Osteoblast (primary cell): ENCODE data around the gene JAG2. TPM values are rescaled to one million over a fixed set of nuclear protein-coding genes. Genes with fewer than 3 reads are reported as not detected.

Source experiments
- DNase-seq: peaks from one replicate; pipeline ENCODE4 v3.0.0; 2011; ENCODE audit warnings: low spot score, mixed read lengths; ENCODE audit not compliant: insufficient read length; ENCODE audit errors: missing footprints
- H2AFZ ChIP-seq: 2 replicates; pipeline ENCODE4 v1.6.0; 2011; ENCODE audit warnings: mild to moderate bottlenecking, low read length
- H3K27ac ChIP-seq: 2 replicates; pipeline ENCODE4 v1.5.1; 2011; ENCODE audit warnings: mild to moderate bottlenecking, low read depth, low read length, moderate library complexity
- H3K27me3 ChIP-seq: 2 replicates; pipeline ENCODE4 v1.6.0; 2012; ENCODE audit warnings: mild to moderate bottlenecking, control low read depth, inconsistent platforms, low read length, moderate library complexity; ENCODE audit not compliant: insufficient read depth
- H3K36me3 ChIP-seq: 2 replicates; pipeline ENCODE4 v1.5.1; 2011; ENCODE audit warnings: mild to moderate bottlenecking, low read length, control low read depth, moderate library complexity; ENCODE audit not compliant: insufficient read depth
- H3K4me1 ChIP-seq: 2 replicates; pipeline ENCODE4 v1.5.1; 2011; ENCODE audit warnings: mild to moderate bottlenecking, low read length, control low read depth, moderate library complexity; ENCODE audit not compliant: insufficient read depth
- H3K4me2 ChIP-seq: 2 replicates; pipeline ENCODE4 v1.6.0; 2011; ENCODE audit warnings: mild to moderate bottlenecking, low read length; ENCODE audit not compliant: insufficient read depth
- H3K4me3 ChIP-seq: fragments of 200-600 bp; sonication (generic); 3 replicates; pipeline ENCODE4 v1.5.1; 2012; ENCODE audit warnings: mild to moderate bottlenecking, low read length, inconsistent platforms; ENCODE audit not compliant: insufficient read depth
- H3K79me2 ChIP-seq: 2 replicates; pipeline ENCODE4 v1.6.0; 2012; ENCODE audit warnings: mild to moderate bottlenecking, low read length, control low read depth, inconsistent platforms; ENCODE audit not compliant: insufficient read depth
- H3K9me3 ChIP-seq: 2 replicates; pipeline ENCODE4 v1.5.1; 2011; ENCODE audit warnings: low read depth, low read length, control low read depth
- H4K20me1 ChIP-seq: 2 replicates; pipeline ENCODE4 v1.6.0; 2012; ENCODE audit warnings: mild to moderate bottlenecking, low read length, control low read depth; ENCODE audit not compliant: insufficient read depth
- total RNA-seq: library from RNA; depleted of rRNA; stranded (reverse); fragments of >200 nt; gene quantifications from 2 replicates; pipeline ENCODE4 v1.2.3, GENCODE V29; 2012
- TF ChIP-seq, protein P1 (sequence below): IDR thresholded peaks from 2 replicates; pipeline ENCODE4 v1.5.1; 2011; ENCODE audit warnings: mild to moderate bottlenecking, low read depth, low read length, moderate library complexity; ENCODE audit errors: extremely low read depth

JAG2 gene
- 1.8 and 3.3 TPM in 2 replicates for total RNA-seq

DNA sequence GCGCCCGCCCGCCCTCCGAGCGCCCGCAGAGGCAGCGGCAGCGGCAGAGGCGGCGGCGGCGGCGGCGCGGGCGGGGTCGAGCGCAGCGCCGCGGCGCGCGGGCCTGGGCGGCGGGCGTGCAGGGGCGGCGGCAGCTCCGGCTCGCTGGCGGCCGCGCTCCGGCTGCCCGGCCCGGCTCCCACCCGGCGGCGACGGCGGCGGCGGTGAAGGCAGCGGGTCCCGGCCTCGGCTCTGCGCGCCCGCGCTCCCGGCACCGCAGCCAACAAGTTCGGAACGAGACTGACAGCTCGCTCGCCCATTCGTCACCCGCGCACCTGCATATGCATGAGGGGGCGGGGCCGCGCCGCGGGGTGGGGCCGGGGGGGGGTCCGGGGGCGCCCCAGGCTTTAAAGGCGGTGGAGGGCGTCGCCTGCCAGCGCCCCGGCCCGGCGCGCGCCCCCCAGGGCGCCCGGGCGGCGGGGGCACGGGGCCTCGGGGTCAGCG, at the start of gene JAG2:
Gene JAG2, minus strand, starts transcription at position 281 of the 483 bp plus-strand sequence. CDS start 356 bp downstream, outside the sequence.
- Histone ChIP-seq H3K36me3 (no peaks in the 10 kb centered on the region), H3K27me3 (peaks cover 21% of the 10 kb centered on the region), H3K4me2 (no peak within 1 kb of the TSS), H4K20me1 (no peaks in the 10 kb centered on the region), H3K4me1 (no peaks in the 10 kb centered on the region), H3K4me3 (no peak within 1 kb of the TSS), H3K9me3 (no peaks in the 10 kb centered on the region), H3K79me2 (no peaks in the 10 kb centered on the region), H2AFZ (no peak within 1 kb of the TSS), H3K27ac (no peak within 1 kb of the TSS)
- DNase-seq = no peak
- TF ChIP-seq, protein P1, sequence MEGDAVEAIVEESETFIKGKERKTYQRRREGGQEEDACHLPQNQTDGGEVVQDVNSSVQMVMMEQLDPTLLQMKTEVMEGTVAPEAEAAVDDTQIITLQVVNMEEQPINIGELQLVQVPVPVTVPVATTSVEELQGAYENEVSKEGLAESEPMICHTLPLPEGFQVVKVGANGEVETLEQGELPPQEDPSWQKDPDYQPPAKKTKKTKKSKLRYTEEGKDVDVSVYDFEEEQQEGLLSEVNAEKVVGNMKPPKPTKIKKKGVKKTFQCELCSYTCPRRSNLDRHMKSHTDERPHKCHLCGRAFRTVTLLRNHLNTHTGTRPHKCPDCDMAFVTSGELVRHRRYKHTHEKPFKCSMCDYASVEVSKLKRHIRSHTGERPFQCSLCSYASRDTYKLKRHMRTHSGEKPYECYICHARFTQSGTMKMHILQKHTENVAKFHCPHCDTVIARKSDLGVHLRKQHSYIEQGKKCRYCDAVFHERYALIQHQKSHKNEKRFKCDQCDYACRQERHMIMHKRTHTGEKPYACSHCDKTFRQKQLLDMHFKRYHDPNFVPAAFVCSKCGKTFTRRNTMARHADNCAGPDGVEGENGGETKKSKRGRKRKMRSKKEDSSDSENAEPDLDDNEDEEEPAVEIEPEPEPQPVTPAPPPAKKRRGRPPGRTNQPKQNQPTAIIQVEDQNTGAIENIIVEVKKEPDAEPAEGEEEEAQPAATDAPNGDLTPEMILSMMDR = no peak

DNA sequence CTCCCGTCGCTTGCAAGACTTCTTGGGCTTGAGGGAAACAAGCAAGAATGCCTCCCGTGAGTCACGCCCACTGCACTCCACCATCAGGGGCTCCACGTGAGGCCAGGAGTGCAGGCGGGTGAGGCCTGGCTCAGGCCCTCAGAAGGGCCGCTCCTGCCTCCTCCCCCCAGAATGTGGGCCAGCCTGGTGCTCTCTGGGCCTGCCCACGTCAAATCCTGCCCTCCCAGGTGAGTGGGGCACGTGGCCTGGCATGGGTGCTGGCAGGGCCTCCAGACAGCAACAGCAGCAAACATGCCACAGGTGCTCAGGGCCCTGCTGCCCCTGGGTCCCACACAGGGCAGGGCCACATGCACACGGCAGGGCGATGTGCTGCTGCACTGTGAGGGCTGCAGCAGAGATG, 49.2 kb upstream of the JAG2 start:
- Histone ChIP-seq H2AFZ (no peak overlapping the region), H4K20me1 (peaks cover 14% of the 10 kb centered on the region), H3K4me3 (no peak overlapping the region), H3K79me2 (no peaks in the 10 kb centered on the region), H3K4me1 (no peaks in the 10 kb centered on the region), H3K9me3 (no peaks in the 10 kb centered on the region), H3K4me2 (no peak overlapping the region), H3K27me3 (no peaks in the 10 kb centered on the region), H3K36me3 (no peaks in the 10 kb centered on the region), H3K27ac (no peak overlapping the region)
- no peak for DNase-seq
- TF ChIP-seq, protein P1 = no peak

DNA sequence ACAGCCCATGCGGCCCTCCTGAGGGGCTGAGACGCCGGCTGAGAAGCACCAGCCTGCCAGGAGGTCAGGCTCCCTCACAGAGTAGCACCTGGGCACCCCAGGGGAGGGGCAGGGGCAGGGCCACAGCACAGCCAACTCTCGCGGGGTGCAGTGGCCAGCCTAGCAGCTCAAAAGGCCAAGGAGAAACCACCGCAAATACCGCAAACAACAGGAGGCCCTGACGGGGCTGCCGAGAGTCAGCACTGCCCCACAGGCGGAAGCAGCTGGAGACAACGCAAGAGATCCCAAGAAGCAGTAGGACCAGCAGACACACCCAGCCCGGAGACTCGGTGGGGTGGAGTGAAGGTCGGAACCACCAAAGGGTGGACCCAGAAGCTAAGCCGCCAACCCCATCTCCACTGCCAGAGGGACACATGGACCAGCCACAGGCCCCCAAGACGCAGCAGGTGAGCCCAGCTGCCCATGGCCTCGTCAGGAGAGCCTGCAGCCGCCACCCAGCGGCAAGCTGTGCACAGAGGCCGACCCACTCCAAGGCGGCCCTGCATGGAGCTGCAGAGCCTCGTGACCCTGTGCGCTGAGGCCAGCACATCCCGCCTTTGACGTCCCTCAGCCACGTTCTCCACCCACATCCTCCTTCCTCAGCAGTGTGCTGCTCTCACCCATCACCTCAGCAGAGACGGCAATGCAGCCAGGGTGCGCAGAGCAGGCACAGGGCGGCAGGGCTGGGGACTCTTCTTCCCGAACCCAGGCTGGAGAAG, 48.1 kb upstream of the JAG2 start:
- Histone ChIP-seq H3K36me3 (no peaks in the 10 kb centered on the region), H4K20me1 (peaks cover 14% of the 10 kb centered on the region), H2AFZ (no peak overlapping the region), H3K4me2 (no peak overlapping the region), H3K27me3 (no peaks in the 10 kb centered on the region), H3K4me1 (no peaks in the 10 kb centered on the region), H3K27ac (no peak overlapping the region), H3K9me3 (no peaks in the 10 kb centered on the region), H3K79me2 (no peaks in the 10 kb centered on the region), H3K4me3 (no peak overlapping the region)
- DNase-seq = no peak
- TF ChIP-seq, protein P1 = no peak

DNA sequence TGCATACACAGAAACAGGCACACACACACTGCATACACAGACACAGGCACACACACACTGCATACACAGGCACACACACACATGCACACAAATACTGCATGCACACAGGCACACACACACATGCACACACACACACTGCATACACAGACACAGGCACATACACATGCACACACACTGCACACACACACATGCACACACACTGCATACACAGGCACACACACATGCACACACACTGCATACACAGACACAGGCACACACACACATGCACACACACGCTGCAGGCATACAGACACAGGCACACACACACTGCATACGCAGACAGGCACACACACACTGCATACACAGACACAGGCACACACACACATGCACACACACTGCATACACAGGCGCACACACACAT, 47.0 kb upstream of the JAG2 start:
- DNase-seq = no peak
- Histone ChIP-seq H3K36me3 (no peaks in the 10 kb centered on the region), H3K27me3 (no peaks in the 10 kb centered on the region), H3K27ac (no peak overlapping the region), H3K4me2 (no peak overlapping the region), H3K79me2 (no peaks in the 10 kb centered on the region), H3K4me1 (no peaks in the 10 kb centered on the region), H4K20me1 (peaks cover 14% of the 10 kb centered on the region), H2AFZ (no peak overlapping the region), H3K9me3 (no peaks in the 10 kb centered on the region), H3K4me3 (no peak overlapping the region)
- TF ChIP-seq, protein P1 = no peak
